ENCODE data around the gene IL1RAPL1.

Gene IL1RAPL1

GRCh38 chrX:28981952-28982351, 394.7 kb downstream of the IL1RAPL1 start:
- TF ChIP-seq CTCF (IDR thresholded peaks at IDR 0.05): no peak

DNA sequence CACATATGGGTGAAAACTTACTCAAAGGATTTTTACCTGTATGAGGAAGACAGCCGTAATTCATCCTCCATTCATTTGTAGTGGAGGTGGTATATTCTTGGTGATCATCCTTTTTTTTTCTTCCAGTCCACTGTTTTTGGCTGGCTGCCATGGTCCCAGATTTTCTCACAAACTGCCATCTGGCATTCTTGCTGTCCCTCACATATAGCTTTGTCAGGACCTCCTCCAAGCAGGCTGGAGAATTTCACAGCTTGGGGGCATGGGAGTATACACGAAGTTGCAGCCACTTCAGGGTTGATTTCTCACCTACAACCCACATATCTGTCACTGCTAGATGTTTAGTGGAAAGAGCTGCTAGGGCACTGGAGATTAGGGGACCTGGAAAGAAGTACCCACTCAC, 401.0 kb downstream of the IL1RAPL1 start:
- TF ChIP-seq CTCF (IDR thresholded peaks at IDR 0.05): no peak

DNA sequence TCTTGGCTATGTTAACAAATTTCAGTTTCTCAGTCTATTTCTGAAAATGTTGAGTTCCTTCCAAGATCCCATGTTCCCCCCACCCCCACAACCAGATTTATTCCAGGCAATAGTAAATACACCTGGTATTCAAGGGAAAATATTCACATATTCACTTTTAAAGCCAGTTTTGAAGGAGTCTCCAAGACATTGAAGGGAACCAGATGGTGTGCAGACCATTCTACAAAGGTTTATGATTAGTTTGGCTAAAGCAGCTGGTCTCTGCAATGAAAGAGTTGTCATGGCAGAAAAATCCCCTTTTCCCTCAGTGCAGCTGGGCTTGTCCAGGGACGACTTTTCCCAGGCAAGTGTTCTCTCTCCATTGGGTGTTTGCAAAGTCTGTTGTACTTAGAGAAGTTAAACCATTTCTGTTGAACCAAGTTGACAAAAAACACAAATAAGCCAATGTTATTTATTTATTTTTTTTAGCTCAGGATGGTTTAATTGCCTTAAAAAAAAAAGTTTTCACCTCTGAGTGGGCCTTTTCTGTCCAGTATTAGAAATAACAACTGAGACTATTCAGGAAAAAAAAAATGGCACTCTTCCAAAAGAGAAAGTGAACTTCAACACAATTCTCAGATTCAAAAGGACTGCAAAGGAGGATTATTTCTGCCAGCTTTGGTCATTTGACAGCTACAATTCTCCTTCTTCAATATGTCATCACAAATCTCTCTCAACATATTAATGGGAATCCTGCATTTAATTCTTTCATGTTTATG, 410.6 kb downstream of the IL1RAPL1 start:
- no peak for TF ChIP-seq CTCF (IDR thresholded peaks at IDR 0.05)

- no peak for TF ChIP-seq CTCF (IDR thresholded peaks at IDR 0.05)
Observed at GRCh38 chrX:28998609-28999135, 411.4 kb downstream of the IL1RAPL1 start.

GRCh38 chrX:29012867-29013266, 425.6 kb downstream of the IL1RAPL1 start:
- TF ChIP-seq CTCF (IDR thresholded peaks at IDR 0.05): no peak

- TF ChIP-seq CTCF (IDR thresholded peaks at IDR 0.05): no peak
Observed at GRCh38 chrX:29023207-29023606, 436.0 kb downstream of the IL1RAPL1 start.

GRCh38 chrX:29024871-29025270, 437.6 kb downstream of the IL1RAPL1 start:
- TF ChIP-seq CTCF (IDR thresholded peaks at IDR 0.05): no peak

Measured in LNCAP (cell line).